Retinal pigment epithelial cell (primary cell): ENCODE measurements around the gene MCTP1.

Experiments used
- DNase-seq: peaks from one replicate; pipeline ENCODE4 v3.0.0-alpha.2; 2010; ENCODE audit warnings: low read depth
- H3K4me3 ChIP-seq: 2 replicates; pipeline ENCODE4 v1.5.1; 2011; ENCODE audit warnings: mild to moderate bottlenecking, low read length, control low read depth, moderate library complexity
- CTCF ChIP-seq: conservative IDR thresholded peaks from 2 replicates; pipeline ENCODE4 v1.5.1; 2011; ENCODE audit warnings: low read depth, low read length, control low read depth, inconsistent platforms

Gene MCTP1

GRCh38 chr5:95256446-95256845 lies 28.4 kb downstream of the MCTP1 start:
- DNase-seq = no peak
- no peak for TF ChIP-seq CTCF
- H3K4me3 ChIP-seq = no peak overlapping the region

GRCh38 chr5:95252801-95253200 lies 32.1 kb downstream of the MCTP1 start:
- TF ChIP-seq CTCF = no peak
- no peak for DNase-seq
- no peak overlapping the region for H3K4me3 ChIP-seq

- no peak for TF ChIP-seq CTCF
- H3K4me3 ChIP-seq = no peak overlapping the region
- no peak for DNase-seq
These were observed 33.7 kb downstream of the MCTP1 start for GRCh38 chr5:95251185-95251584.

- TF ChIP-seq CTCF = no peak
- H3K4me3 ChIP-seq = no peak overlapping the region
- no peak for DNase-seq
These were observed 40.4 kb downstream of the MCTP1 start for GRCh38 chr5:95244479-95244878.

GRCh38 chr5:95241635-95242034 lies 43.3 kb downstream of the MCTP1 start:
- TF ChIP-seq CTCF = no peak
- no peak overlapping the region for H3K4me3 ChIP-seq
- DNase-seq = no peak

GRCh38 chr5:95241161-95241560 lies 43.7 kb downstream of the MCTP1 start:
- H3K4me3 ChIP-seq = no peak overlapping the region
- no peak for TF ChIP-seq CTCF
- DNase-seq = no peak

- DNase-seq = peak; percentile 77
- peak; percentile 43 for TF ChIP-seq CTCF
- H3K4me3 ChIP-seq = peak overlapping the region; percentile 37
These were observed 46.2 kb downstream of the MCTP1 start for GRCh38 chr5:95238560-95239325.
